Central memory CD4-positive, alpha-beta T cell (primary cell): ENCODE data around the gene FASTK.
"Not testable (repeated sequence)": the region's sequence is repeated elsewhere in the genome, so short reads cannot be mapped to it uniquely, and the experiment has no call there.

ENCODE experiments used
- DNase-seq: peaks from one replicate; pipeline ENCODE4 v3.0.0; 2022

Gene FASTK

DNA sequence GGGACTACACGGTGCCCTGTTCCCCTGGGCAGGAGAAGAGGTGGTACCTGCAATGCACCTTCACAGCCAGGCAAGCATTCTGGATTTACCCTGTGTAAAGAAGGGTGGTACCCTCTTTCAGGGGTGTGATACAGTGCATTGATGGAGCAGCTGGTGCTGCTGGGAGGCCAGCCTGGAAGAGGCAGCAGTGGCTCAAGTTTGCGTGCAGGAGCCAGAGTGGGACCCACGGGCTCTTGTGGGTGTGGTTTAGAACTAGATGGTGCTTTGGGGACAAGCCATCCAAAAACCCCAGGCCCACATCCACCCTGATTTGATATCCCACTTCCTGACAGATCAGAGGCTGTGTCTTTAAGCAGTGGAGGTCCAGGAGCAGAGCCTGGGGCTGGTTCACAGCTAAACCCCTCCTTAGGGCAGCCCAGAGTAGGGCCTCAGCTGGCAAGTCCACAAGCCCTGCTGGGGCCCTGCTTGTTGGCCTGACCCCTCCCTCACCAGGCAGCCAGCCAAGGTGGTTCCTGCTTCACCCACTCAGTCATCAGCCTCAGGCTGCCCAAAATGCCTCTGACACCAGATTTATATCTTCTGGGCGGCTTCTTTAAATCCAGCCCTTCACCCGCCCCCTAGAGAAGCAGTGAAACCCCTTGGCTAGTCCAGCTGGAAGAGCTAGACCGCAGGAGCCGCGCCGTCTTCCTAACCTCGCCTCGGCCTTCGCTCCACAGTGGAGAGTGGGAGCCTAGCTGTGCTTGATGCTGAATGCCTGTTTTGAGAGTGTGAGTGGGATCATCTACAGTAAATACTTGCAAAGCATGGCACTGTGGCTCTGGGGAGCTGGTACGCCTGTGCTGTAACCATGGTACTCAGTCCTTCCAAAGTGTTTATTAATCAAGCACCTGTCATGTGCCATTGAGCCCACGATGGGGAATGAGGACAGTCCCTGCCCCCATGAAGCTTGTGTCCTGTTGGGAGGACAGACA, 33.7 kb downstream of the FASTK start:
- no peak for DNase-seq

DNA sequence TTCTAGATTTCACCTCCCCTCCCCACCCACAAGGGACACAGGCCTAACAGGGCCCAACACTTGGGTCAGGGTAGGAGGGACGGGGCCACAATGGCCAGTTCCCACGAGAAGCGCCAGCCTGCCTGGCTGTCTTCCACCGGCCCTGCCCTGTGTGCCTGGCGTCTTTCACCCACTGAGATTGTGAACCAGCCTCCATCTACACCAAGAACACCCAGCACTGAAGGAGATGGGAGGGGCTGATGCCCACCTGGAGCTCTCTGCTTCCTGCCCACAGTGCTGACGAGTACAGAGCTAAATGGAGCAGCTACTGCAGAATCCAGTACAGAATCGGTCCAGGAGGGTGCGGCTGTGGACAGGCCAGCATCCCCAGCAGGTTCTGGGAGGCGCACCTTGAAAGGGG, 34.6 kb downstream of the FASTK start:
- DNase-seq: no peak

DNA sequence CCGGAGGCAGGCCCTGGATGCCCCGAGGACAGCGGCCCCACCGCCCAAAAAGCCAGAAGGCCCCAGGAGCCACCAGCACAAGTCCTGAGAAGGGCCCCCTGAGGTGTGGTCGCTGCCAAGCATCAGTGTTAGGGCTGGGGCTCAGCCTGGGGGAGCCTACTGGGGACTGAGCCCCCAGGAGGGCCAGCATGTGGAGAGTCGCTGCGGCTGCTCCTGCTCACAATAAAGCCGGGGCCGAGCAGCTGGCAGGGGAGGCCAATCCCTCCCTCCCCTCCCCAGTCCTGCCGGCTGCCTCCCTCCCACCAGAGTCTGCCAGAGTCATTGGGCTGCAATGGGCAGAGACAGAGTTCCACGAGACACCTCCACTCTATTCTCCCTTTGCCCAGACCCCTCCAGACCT, 35.3 kb downstream of the FASTK start:
- no peak for DNase-seq

DNA sequence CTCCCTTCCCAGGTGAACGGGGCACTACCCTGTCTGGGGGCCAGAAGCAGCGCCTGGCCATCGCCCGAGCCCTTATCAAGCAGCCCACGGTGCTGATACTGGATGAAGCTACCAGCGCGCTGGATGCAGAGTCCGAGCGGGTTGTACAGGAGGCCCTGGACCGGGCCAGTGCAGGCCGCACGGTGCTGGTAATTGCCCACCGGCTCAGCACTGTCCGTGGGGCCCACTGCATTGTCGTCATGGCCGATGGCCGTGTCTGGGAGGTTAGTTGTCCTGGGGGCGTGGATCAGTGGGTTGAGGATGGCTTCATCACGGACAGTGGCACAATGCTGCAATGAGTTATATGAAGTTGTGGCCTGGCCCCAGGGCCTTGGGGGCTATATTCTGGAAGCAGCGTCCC, 36.6 kb downstream of the FASTK start:
- DNase-seq: no peak

DNA sequence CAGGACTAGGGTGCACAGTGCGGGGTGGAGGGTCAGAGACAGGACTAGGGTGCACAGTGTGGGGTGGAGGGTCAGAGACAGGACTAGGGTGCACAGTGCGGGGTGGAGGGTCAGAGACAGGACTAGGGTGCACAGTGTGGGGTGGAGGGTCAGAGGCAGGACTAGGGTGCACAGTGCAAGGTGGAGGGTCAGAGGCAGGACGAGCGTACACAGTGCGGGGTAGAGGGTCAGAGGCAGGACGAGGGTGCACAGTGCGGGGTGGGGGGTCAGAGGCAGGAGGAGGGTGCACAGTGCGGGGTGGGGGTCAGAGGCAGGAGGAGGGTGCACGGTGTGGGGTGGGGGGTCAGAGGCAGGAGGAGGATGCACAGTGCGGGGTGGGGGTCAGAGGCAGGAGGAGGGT, 37.2 kb downstream of the FASTK start:
- not testable (repeated sequence) for DNase-seq

DNA sequence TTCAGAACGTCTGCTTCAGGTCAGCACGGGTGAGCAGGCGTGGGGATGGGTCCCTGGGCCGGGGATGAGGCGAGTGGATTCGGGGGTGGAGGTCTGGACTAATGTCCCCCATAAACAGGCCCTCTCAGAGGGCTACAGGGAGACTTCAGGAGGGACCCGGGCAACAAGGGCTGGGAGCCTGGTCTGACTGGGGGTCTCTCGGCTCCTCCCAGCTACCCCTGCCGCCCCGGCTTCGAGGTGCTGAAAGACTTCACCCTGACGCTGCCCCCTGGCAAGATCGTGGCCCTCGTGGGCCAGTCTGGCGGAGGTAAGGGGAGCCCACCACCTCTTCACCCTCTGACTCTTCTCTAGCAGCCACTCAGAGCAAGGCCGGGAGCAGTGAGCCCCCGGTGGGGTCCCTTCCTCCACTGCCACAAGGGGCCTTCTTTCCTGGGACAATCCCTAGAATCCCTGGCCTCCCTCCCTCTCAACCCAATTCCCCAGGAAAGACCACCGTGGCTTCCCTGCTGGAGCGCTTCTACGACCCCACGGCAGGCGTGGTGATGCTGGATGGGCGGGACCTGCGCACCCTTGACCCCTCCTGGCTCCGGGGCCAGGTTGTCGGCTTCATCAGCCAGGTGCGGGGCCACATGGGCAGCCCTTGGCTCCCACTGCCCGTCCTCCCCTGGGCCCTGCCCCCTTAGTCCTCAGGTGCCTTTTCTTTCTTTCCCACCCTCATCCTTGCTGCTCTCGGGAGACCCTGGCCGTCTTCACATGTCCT, 39.8 kb downstream of the FASTK start:
- DNase-seq: no peak

DNA sequence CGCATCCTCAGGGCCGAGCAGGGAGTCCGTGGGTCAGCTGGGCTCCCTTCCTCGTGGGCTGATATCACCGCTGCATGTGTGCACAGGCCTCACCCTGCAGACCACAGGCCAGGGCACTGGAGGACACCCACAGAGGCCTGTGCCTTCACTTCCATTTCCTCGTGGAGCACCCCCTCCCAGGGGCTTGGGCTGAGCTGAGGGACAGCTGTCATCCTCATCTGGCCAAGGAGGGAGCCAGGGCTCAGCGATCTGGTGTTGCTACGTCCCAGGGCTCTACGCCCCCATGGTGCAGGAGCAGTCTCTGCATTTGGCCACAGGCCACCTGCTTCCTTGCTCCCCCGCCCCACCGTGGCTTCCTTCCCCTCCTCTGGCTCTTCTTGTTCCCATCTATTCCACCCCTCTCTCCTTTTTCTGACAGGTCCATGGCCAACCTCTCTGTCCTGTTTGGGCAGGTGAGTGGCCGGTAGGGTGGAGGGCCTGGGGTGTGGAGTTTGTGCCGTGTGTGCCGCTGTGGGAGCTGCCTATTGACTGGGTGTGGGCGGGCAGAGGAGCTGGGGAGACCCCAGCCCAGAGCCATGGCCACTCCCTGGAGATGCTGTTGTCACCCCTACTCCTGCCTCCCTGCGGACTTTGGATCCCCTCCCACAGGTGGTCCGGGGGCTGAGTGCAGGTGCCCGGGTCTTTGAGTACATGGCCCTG, 40.6 kb downstream of the FASTK start:
- DNase-seq: no peak

DNA sequence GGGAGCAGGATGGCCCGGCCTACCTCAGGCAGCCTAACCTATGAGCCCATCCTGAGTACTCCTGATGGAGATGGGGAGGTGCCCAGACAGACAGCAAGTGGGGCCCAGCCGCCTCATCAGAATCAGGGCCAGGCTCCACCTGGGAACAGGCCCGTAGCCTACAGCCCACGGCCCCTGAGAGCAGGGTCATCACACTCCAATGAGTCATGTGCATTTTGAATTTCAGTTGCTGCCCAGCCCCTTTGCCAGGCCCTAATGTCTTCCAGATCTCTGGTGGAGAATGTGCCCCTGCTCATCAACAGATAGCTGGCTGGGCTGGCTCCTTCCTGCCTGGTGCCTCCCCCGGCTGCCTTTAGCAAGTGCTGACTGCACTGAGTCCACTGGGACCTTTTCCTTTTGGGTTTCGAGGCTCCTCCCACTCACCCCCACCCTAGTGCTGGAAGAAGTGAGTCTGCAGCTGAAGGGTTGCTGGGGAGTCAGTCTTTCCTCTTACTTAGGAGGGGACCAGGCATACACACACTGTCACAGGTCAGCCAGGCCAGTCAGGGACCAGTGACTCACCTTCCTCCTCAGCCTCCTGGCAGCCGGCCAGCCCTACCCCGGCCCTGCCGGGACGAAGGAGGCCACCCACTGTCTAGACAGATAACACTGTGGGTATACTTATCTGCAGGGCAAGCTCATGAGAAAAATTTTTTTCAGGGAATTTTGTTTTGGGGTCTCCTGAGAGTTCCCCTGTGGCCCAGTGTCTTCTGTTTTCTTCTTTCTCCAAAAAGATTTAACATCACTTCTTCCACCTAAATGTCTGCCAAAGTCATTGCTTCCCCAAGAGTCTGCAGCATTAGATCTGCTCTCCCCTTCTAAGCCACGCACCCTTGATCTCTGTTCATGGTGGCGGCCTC, 41.4 kb downstream of the FASTK start:
- DNase-seq: no peak

DNA sequence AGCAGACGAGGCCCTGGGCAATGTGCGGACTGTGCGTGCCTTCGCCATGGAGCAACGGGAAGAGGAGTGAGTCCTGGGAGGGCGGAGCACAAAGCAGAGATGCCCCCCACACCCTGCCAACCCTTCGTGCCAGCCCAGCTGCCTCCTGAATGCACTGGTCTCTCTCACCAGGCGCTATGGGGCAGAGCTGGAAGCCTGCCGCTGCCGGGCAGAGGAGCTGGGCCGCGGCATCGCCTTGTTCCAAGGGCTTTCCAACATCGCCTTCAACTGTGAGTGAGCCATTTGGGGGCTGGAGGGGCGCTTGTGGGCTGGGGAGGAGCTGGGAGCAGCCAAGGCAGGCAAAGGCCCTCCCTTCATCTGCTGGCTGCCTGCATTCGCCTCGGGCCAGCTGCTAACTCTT, 44.7 kb downstream of the FASTK start:
- DNase-seq: no peak

DNA sequence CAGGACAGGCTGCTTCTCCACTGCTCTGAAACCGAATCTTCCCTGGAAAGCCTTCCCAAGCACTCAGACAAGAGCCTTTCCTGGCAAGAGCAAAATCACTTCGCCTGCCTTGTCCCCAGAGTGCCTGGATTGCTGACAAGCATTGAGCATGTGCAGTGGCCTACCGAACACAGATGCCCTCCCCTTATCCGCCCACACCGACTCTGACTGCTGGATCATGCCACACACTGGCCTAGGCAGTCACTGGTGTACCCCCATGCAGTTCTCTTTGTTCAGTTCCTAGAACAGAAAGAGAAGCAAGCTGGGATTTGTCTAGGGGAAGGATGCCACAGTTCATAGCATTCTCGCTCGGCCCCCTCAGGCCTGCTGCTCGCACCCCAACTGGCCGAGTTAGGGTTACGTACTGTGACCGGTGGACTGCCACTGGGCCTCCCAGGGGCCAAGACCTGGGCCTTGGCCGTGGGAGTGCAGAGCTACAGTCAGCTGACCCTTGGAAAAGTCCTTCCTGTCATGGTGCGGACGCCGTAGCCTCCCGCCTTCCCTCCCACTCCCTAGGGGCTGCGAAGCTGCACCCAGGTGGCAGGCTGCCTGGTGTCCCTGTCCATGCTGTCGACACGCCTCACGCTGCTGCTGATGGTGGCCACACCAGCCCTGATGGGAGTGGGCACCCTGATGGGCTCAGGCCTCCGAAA, 45.4 kb downstream of the FASTK start:
- DNase-seq: no peak

DNA sequence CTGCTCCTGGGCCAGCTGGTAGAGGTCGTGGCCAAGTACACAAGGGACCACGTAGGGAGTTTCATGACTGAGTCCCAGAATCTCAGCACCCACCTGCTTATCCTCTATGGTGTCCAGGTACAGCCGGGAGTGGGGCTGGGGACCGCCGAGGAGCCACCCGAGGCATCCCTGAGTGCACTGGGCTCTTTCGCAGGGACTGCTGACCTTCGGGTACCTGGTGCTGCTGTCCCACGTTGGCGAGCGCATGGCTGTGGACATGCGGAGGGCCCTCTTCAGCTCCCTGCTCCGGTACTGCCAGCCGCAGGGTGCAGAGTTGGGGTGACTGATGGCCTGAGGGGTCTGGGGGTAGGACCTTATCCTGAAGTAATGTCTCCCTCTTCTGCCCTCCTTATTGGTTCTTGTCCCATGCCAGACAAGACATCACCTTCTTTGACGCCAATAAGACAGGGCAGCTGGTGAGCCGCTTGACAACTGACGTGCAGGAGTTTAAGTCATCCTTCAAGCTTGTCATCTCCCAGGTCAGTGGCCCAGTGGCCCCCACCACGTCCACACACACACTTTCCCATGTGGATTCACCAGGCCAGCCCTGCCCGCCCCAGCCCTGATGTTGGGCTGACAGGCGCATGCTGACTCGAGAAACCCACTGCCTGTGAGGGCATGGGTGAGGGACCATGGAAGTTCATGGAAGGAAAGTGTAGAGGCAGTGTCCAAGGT, 46.1 kb downstream of the FASTK start:
- DNase-seq: no peak

DNA sequence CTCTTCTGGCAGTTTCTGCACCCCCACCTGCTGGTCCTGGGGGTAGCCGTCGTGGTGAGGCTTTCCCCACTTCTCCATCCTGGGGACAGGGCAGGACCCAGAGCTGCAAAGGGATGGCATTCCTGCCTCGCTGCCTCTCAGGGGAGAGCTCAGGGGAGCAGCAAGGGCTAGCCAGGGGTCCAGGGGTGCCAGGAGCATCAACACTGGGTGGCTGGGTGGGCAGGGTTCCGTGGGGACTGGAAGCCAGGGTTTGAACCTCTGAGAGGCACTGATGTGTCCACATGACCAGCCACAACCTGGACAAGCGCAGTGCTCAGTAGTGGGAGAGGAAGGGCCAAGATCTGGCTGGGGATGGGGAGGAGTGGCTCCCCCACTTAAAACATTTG, 46.8 kb downstream of the FASTK start:
- no peak for DNase-seq

DNA sequence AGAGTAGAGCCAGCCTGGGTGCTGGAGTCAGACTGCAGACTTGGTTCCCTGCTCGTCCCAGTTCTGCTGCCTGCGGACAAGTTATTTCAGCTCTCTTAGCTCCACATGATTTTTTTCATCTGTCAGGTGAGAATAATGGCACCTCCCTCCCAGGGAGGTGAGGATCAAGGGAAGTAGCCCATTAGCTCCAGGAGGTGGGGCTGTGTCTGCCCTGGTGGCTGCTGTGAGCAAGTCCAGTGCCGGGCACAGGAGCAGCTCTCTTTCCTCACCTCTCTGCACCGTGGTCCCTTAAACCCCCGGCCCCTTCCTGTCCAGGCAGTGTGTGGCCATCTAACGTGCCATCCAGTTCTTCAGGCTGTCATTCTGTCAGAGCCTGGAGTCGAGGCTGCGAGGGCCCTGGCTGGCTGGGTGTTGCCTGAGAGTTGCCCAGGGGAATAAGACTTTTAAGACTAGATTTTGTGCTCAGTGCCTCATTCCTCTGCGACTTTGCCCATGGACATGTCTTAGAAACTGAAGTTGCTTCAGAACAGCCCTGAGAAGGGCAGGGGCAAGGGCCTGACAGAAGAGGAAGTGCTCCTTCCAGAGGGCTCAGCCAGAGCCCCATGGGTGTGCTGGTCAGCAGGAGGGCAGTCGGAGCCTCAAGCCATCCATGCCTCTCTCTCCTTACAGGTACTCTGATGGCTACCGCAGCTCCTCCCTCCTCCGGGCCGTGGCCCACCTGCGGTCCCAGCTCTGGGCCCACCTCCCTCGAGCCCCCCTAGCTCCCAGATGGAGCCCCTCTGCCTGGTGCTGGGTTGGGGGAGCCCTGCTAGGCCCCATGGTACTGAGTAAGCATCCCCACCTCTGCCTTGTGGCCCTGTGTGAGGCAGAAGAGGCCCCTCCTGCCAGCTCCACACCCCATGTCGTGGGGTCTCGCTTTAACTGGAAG, 47.4 kb downstream of the FASTK start:
- no peak for DNase-seq

DNA sequence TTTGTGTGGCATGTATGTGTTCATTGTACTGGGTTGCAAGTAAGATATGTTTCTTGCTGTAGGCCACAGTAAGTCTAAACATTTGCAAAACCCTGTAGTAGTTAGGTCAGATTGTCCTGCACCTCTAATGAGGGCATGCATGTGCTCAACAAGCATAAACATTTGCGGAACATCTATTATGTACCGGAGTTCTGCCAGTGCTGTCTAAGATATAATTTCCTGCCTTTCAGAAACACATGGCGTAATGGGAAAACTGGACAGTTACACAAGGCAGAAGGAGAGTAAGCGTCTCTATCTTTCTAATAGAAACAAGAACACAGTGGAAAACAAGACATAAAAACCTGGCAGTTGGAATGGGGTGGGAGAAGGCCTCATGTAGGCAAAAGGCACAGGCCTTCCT, 49.6 kb downstream of the FASTK start:
- no peak for DNase-seq

DNA sequence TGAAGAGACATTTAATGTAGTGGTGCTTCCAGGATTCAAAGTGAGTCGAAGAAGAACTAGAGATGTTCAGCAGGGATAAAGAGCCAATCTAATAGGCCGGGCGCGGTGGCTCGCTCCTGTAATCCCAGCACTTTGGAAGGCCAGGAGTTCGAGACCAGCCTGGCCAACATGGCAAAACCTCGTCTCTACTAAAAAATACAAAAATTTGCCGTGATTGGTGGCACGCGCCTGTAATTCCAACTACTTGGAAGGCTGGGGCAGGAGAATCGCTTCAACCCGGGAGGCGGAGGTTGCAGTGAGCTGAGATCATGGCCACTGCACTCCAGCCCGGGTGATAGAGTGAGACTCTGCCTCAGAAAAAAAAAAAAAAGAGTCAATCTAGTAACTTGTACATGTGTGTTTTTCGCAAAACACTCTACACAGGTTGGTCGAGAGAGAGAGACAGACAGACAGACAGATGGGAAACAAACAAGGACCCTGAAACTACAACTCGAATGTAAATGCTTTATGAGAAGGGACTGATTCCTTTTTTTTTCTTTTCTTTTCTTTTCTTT, 51.6 kb downstream of the FASTK start:
- no peak for DNase-seq

DNA sequence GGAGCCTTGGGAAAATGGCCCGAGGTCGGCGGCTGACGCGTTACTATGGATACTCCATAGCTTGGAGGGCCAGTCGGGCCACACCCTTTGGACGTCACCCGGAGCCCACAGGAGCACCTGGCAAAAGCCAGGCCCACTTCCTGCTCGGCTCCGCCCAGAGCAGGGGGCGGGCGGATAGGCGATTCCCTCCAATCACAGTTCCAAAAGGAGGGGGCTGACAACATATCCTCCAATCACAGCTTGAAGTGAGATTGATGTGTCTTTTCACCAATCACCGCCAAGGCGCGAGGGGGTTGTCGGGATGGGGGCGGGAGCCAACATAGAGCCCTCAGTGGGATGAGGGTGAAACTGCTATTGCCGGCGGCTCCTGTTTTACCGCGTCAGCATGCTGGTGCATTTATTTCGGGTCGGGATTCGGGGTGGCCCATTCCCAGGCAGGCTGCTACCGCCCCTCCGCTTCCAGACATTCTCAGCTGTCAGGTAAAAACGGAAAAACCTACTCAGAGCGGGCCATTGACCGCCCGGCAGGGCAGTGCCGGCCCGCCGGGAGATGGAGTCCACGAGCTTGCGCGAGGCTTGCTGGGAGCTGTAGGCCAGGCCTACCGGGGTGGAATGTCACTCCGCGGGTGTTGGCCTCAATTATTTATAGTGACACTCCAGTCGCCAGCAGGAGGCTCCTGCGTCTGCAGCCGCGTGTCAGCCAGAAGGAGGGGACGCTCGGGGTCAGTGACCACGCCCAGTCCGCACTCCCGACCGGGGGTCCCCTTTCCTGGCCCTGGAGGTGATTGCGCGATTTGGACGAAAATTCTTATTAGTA, 52.3 kb downstream of the FASTK start, which contains the start of gene ABCB8:
Gene ABCB8, plus strand, starts transcription at position 320 of the 817 bp plus-strand sequence. Its CDS starts 66 bp downstream, at position 386.
- DNase-seq: peak; percentile 99

DNA sequence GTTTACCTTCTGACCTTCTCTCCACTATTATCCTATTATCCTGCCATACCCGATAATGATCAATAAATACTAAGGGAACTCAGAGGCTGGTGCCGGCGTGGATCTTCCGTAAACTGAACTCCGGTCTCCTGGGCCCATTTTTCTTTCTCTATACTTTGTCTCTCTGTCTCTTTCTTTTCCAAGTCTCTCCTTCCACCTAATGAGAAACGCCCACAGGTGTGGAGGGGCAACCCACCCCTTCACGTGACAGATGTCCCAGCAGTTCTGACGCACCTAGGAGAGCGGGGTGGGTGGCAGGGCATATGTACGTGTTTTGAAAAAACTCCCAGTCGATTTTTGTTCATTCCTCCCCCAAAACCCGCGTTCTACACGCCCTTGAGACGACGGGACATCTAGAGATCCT, 52.9 kb downstream of the FASTK start:
- not testable (repeated sequence) for DNase-seq
